OCI-LY1 (cell line): Measurements from ENCODE around the gene BPIFA3.

Source experiments
- CTCF ChIP-seq: fragments of 200-600 bp; sonication (generic), shearing (Covaris generic); IDR thresholded peaks from 2 replicates; pipeline ENCODE4 v1.5.1; 2017; ENCODE audit warnings: mild to moderate bottlenecking, antibody characterized with exemption, low read length, moderate library complexity, mixed read lengths
- EZH2 ChIP-seq: fragments of 200-600 bp; sonication (generic), shearing (Covaris generic); IDR thresholded peaks from 2 replicates; pipeline ENCODE4 v1.8.0; 2017; ENCODE audit warnings: borderline replicate concordance, mixed run types, mild to moderate bottlenecking, antibody characterized with exemption, low read length, moderate library complexity, mixed read lengths

GRCh38 chr20:33167859-33168258 lies 49.3 kb upstream of the BPIFA3 start, which contains the start of gene BPIFA2:
- TF ChIP-seq CTCF (no peak), EZH2 (no peak)
